ENCODE results near the gene BTNL9.

DNA sequence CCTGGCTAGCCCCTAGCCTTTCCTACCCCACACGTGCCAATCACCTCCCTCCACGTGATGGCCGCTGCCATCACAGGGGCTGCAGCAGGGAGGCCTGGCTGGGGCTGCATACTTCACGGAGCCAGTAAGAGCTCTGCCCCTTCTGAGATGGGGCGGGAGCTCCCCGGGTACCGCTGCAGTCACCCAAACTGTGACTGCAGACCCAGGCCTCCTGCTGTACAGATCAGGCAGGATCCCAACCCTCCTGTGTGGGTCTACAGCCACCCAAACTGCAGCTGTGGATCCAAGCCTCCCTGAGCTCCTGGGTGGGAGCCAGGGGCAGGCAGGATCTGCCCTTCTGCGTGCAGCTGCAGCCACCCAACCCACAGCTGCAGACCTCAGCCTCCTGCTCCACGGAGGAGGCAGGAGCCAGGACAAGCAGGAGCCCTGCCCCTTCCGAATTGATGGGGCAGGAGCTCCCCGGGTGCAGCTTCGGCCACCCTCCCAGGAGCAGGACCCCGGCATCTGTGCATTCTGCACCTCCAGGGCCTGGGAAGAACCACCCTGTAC lies 3.2 kb upstream of the BTNL9 start:
- TF ChIP-seq CTCF (IDR thresholded peaks at IDR 0.05) (no peak), POLR2AphosphoS5 (IDR thresholded peaks at IDR 0.05) (no peak), EP300 (IDR thresholded peaks at IDR 0.05) (no peak)
